AG04450 (cell line): ENCODE measurements around the gene ZNF837. TPM values are rescaled to one million over a fixed set of nuclear protein-coding genes. Genes with fewer than 3 reads are reported as not detected.

Experiments
- CTCF ChIA-PET: fragments of 300-600, 350-600 bp; formaldehyde crosslinking; extraction: SDS; loops from one replicate; lab custom pipeline; 2022; ENCODE audit warnings: antibody characterized with exemption, inconsistent platforms; lab: Charles Lee
- POLR2A ChIA-PET: fragments of 350-600 bp; formaldehyde crosslinking; extraction: SDS; loops from one replicate; lab custom pipeline; 2021; ENCODE audit warnings: antibody characterized with exemption, inconsistent platforms; lab: Yijun Ruan, JAX
- DNase-seq: peaks from one replicate; pipeline ENCODE4 v3.0.0-alpha.2; 2011; ENCODE audit warnings: low read depth, low spot score
- H3K27ac ChIP-seq: one replicate; pipeline ENCODE4 v1.5.1; 2012; ENCODE audit warnings: low read depth, low read length, control low read depth
- H3K27me3 ChIP-seq: one replicate; pipeline ENCODE4 v1.6.0; 2012; ENCODE audit warnings: low read length; ENCODE audit not compliant: control insufficient read depth, insufficient read depth
- H3K4me3 ChIP-seq: 2 replicates; pipeline ENCODE4 v1.5.1; 2011; ENCODE audit warnings: mild to moderate bottlenecking, low read depth, low read length, control low read depth
- H3K9me3 ChIP-seq: 2 replicates; pipeline ENCODE4 v1.5.1; 2012; ENCODE audit warnings: low read length; ENCODE audit not compliant: control insufficient read depth, insufficient read depth
- CTCF ChIP-seq: IDR thresholded peaks from 2 replicates; pipeline ENCODE4 v1.5.1; 2011; ENCODE audit warnings: low read depth, low read length, control low read depth, inconsistent platforms
- polyA plus RNA-seq: library from polyadenylated mRNA; depleted of rRNA; stranded (reverse); fragments of >200 nt; gene quantifications from 2 replicates; pipeline ENCODE4 v1.2.3, GENCODE V29; 2011

ZNF837 gene
- polyA plus RNA-seq, 1 experiment = 0.33 TPM

GRCh38 chr19:58336820-58337219 lies 44.0 kb downstream of the ZNF837 start:
- Histone ChIP-seq H3K4me3 (no peak overlapping the region), H3K9me3 (peaks cover 25% of the 10 kb centered on the region), H3K27me3 (no peaks in the 10 kb centered on the region), H3K27ac (no peak overlapping the region)
- no peak for DNase-seq
- CTCF ChIA-PET = no interaction called here
- TF ChIP-seq CTCF = no peak
- POLR2A ChIA-PET = no interaction called here

- ChIA-PET CTCF (no interaction called here), POLR2A (no interaction called here)
- TF ChIP-seq CTCF = no peak
- H3K27ac ChIP-seq = no peak overlapping the region
- no peak for DNase-seq
- peaks cover 25% of the 10 kb centered on the region for H3K9me3 ChIP-seq
- H3K4me3 ChIP-seq = no peak overlapping the region
- H3K27me3 ChIP-seq = no peaks in the 10 kb centered on the region
Observed at GRCh38 chr19:58336216-58336615, 44.6 kb downstream of the ZNF837 start.

- no peak for TF ChIP-seq CTCF
- Histone ChIP-seq H3K9me3 (peaks cover 25% of the 10 kb centered on the region), H3K27me3 (no peaks in the 10 kb centered on the region), H3K27ac (no peak overlapping the region), H3K4me3 (no peak overlapping the region)
- DNase-seq = no peak
- CTCF ChIA-PET = no interaction called here
- POLR2A ChIA-PET = no interaction called here
Observed at GRCh38 chr19:58335630-58336029, 45.2 kb downstream of the ZNF837 start.

GRCh38 chr19:58334691-58335249 lies 46.1 kb downstream of the ZNF837 start:
- no peak for TF ChIP-seq CTCF
- Histone ChIP-seq H3K4me3 (no peak overlapping the region), H3K27ac (no peak overlapping the region), H3K27me3 (no peaks in the 10 kb centered on the region), H3K9me3 (peaks cover 23% of the 10 kb centered on the region)
- POLR2A ChIA-PET = no interaction called here
- no peak for DNase-seq
- CTCF ChIA-PET = no interaction called here

GRCh38 chr19:58332697-58333096 lies 48.1 kb downstream of the ZNF837 start:
- ChIA-PET CTCF (no interaction called here), POLR2A (no interaction called here)
- no peak overlapping the region for H3K27ac ChIP-seq
- H3K9me3 ChIP-seq = peaks cover 3% of the 10 kb centered on the region; the same call in 1 of the 2 replicates
- no peaks in the 10 kb centered on the region for H3K27me3 ChIP-seq
- DNase-seq = no peak
- H3K4me3 ChIP-seq = no peak overlapping the region
- TF ChIP-seq CTCF = no peak
